ENCODE data around the gene RPS27A.
"Not testable (repeated sequence)": the region's sequence is repeated elsewhere in the genome, so short reads cannot be mapped to it uniquely, and the experiment has no call there.

Gene RPS27A

DNA sequence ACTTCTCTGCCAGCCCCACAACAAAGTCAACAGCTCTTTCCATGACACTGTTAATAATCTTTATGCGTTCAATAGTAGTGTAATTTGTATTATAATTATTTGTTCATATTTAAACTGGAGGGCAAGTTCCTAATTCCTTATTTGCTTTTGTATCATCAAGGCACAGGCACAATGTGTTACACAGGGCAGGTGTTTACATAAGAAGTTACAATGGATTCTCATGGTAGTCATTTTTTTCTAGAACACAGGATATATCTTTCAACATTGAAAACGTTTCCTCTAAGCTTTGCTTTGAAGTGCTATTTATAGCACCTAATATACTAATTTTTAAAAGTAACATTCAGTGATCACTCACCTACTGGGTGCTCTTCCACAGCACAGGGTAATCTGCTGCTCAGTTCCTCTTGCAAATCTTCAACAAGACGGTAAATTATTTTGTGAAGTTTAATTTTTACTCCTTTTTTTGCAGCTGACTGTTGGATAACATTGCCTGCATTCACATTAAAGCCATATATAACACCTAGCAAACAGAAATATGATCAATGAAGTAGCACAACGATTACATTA is 7.3 kb downstream of the RPS27A start:
- no peak for DNase-seq

DNA sequence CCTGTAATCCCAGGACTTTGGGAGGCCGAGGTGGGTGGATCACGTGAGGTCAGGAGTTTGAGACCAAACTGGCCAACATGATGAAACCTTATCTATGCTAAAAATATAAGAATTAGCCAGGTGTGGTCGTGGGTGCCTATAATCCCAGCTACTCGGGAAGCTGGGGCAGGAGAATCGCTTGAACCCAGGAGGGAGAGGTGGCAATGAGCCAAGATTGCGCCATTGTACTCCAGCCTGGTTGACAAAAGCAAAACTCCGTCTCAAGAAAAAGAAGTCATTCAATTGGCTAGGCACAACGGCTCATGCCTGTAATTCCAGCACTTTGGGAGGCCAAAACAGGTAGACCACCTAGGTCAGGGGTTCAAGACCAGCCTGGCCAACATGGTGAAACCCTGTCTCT is 9.1 kb downstream of the RPS27A start:
- not testable (repeated sequence) for DNase-seq

DNA sequence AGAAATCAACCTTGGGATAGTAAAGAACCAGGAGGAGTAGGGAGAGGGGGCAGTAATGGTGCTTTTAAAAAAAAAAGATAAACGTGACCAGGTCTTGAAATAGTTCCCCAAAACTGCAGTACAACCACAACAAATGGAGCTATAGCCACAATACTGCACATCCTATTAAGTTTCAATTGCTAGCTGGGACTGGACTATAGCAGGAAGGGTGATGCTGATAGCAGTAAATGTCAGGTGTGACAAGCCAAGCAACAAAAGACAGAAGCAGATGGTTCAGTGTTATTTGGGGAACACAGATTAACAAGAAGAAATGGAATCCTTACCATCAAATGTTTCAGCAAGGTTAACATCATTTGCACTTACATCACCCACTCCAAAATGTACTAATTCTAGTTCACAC is 10.1 kb downstream of the RPS27A start:
- no peak for DNase-seq

DNA sequence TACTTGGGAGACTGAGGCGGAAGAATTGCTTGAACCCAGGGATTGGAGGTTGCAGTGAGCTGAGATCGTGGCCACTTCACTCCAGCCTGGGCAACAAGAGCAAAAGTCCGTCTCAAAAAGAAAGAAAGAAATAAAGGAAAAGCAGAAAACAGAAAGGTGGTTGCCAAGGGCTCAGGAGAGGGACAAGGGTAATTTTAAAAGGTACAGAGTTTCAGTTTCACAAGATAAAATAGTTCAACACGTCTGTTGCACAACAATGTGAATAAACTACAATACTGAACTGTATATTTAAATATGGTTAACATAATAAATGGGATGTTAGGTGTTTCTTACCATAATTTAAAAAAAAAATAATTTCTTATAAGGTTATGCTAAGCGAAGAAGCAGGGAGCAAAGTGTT is 12.9 kb downstream of the RPS27A start:
- no peak for DNase-seq

DNA sequence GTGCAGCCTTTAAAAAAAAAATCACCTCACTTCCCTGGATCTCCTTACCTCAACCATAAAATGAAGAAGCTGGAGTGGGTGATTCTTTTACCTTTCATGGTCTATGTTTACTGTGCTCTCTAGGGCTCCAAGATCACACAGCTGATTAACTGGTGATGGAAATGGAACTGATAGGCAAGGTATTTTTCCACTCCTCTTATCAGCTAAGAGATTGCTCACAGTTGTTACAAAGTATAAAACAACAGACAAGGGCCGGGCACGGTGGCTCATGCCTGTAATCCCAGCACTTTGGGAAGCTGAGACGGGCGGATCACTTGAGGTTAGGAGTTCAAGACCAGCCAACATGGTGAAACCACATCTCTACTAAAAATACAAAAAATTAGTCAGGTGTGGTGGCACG is 14.5 kb downstream of the RPS27A start:
- DNase-seq = no peak

DNA sequence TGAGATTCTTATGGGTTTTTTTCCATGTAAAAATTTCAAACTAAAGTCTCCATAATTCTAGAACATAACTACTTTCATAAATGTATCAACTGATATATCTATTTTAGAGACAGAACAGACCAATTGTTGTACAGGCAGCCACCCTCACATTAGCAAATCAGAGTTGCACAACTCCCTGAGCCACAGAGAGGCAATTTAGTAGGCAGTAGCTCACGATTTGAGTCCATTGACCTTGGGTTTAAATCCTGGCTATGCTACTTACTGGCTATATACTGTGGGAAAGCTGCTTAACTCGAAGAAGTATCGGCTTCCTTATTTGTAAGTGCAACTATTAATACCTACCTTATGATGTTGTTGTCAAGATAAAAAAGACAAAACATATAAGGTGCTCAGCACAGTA is 20.3 kb downstream of the RPS27A start:
- DNase-seq = no peak

DNA sequence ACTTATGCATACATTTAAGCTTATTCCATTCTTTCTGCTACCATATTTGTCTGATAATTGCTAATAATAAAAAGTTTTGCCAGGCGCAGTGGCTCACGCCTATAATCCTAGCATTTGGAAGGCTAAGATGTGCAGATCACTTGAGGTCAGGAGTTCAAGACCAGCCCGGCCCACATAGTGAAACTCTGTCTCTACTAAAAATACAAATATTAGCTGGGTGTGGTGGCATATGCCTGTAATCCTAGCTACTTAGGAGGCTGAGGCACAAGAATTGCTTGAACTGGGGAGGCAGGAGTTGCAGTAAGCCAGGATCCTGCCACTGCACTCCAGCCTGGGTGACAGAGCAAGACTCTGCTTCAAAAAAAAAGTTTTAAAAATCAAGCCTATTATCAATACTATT is 27.1 kb downstream of the RPS27A start:
- DNase-seq = not testable (repeated sequence)

DNA sequence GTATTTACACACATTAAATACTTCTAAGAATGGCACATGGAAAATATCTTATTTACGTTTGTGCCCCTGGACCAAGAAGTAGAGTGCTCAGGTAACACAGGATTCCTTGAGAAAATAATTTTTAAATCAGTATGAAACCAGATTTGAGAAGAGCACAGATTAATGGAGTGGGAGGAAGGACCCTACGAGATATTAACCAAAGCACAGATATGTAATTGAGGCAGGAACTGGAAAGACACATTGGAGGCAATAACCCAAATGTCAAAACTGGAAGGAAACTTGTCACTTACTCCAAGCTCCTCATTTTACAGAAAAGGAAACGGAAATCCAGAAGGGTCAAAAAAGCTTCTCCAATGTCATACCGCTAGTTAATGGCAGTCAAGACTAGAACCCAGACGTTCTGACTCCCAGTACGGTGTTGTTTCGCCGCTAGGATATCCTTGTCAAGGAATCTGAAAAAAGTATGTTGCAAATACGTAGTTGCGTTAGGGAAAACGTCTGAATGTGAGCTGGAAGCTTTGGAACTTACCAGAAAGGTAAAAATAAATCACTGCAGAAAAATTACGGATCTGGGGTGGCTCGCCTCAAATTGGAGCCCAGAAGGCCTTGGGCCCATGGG is 35.9 kb downstream of the RPS27A start:
- no peak for DNase-seq

DNA sequence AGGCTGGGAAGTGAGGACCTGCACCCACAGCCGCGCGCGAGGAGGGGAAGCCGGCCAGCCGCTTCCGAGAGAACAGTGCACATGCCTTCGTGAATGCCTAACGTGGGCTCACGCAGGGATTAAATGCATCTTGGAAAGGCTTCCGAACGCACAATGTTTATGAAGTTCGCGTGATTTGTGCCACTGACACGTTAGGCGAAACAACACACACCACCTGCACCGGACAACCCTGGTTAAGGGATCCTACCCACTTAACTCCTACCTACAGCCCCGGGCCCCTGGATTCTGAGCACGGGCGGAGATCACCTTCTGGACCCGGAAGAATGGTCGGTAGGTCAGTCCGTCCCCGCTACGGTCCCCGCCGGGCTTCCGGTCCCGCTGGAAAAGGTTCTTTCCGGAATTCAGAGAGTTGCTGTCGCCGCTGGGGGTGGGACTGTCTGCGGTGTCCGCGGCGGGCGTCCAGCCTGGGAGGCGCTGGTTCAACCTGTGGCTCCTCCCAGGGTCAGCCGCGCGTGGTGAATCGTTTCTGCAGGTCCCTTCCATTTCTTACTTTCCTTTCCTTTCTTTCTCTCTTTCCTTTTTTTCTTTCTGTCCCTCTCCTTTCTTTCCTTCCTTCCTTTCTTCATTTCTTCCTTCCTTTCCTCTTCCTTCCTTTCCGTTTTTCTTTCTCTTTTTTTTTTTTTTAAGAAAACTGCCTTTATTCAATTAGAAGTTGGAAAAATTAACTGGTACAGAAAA is 36.6 kb downstream of the RPS27A start, which contains the start of gene MTIF2:
TSS of gene MTIF2 (minus strand) at position 325 of the 738 bp plus-strand sequence. CDS start 5,373 bp downstream, outside the sequence.
- DNase-seq = peak; percentile 80

DNA sequence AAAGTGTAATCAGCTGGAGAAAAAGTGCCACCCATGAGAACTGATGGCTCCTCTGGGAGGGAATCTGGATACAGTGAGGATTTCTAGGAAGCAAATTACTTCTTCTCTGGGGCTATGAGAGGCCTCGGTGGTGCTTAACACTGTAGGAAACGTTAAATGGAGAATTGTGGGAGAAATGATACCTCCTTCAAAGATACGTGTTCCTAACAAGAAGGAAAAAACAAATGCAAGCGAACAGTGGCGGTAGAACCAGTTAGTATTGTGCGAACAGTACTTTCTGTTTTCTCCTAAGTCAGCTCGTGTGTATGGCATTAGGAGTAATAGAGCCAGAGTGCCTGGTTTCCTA is 37.1 kb downstream of the RPS27A start:
- no peak for DNase-seq

DNA sequence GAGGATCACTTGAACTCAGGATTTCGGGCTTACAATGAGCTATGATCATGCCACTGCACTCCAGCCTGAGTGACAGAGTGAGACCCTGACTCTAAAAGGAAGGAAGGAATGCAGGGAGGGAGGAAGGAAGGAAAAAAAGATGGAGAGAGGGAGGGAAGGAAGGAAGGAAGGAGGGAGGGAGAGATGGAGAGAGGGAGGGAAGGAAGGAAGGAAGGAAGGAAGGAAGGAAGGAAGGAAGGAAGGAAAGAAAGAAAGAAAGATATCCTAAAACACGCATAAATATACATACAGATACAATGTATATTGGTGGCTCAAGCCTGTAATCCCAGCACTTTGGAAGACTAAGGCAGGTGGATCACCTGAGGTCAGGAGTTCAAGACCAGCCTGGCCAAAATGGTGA is 41.9 kb downstream of the RPS27A start:
- not testable (repeated sequence) for DNase-seq

DNA sequence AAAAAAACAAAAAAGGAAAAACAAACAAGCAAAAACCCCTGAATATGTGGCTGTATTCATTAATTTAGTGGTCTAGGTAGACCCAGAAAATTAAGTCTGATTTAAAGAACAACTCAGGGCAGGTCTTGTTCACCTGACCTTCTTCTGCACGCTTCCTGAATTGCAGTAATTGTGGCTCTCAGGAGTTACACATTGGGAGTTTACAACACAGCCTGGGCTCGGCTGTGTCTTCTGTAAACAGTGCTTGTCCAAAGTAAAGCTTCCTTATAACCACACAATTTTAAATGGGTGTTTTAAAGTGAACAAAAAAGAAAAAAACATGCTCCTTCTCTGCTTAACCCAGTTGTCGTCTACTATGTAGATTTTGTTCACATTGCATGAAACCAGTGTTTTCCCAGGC is 44.8 kb downstream of the RPS27A start:
- no peak for DNase-seq

DNA sequence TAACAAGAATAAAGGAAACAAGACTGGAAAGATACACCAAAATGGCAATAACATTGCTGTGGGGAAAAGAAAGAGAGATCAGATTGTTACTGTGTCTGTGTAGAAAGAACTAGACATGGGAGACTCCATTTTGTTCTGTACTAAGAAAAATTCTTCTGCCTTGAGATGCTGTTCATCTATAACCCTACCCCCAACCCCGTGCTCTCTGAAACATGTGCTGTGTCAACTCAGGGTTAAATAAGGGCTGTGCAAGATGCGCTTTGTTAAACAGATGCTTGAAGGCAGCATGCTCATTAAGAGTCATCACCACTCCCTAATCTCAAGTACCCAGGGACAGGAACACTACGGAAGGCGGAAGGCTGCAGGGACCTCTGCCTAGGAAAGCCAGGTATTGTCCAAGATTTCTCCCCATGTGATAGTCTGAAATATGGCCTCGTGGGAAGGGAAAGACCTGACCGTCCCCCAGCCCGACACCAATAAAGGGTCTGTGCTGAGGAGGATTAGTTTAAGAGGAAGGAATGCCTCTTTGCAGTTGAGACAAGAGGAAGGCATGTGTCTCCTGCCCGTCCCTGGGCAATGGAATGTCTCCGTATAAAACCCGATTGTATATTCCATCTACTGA is 46.8 kb downstream of the RPS27A start:
- DNase-seq = not testable (repeated sequence)

DNA sequence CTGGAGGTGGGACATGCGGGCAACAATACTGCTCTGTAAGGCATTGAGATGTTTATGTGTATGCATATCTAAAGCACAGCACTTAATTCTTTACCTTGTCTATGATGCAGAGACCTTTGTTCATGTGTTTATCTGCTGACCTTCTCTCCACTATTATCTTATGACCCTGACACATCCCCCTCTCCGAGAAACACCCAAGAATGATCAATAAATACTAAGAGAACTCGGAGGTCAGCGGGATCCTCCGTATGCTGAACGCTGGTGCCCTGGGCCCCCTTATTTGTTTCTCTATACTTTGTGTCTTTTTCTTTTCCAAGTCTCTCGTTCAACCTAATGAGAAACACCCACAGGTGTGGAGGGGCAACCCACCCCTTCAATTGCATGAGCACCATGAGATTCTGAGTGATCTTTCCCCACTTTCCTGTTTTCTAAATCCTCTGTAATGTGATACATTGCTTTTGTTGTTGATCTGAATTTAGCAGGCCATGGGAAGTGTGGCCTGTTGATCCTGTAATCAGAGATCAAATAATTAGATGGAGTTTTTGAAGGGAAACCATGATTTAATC is 47.5 kb downstream of the RPS27A start:
- DNase-seq = not testable (repeated sequence)

DNA sequence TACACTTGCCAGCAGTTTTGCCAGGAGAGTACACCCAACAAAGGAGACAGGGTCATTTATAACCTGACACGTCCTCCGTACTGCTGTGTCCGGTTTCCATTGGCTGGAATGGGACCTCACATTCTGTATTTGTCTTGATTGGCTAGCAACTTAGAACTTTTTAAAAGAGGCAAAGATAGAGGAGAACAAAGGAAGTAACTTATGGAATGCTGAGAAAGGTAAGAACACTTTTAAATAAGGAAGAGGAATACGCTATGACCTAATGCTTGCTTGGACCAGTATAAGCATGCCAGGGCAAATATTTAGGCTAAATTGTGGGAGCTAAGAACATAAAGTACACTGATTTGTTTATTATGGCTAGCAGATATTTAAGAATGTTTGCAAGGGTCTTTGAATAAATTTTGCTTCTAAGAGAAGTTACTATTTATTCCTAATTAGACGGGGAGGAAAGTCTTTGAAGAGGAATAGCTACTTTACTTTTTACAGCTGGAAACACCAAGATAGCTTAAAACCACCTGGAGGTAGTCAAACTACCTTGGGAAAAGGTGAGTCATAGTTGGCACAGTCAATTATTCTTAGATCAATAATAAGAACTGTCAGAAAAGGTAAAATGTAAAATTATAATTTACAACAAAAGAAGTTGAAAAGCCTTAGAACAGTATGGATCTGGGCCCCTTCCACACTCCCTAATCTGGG is 48.5 kb downstream of the RPS27A start:
- not testable (repeated sequence) for DNase-seq

DNA sequence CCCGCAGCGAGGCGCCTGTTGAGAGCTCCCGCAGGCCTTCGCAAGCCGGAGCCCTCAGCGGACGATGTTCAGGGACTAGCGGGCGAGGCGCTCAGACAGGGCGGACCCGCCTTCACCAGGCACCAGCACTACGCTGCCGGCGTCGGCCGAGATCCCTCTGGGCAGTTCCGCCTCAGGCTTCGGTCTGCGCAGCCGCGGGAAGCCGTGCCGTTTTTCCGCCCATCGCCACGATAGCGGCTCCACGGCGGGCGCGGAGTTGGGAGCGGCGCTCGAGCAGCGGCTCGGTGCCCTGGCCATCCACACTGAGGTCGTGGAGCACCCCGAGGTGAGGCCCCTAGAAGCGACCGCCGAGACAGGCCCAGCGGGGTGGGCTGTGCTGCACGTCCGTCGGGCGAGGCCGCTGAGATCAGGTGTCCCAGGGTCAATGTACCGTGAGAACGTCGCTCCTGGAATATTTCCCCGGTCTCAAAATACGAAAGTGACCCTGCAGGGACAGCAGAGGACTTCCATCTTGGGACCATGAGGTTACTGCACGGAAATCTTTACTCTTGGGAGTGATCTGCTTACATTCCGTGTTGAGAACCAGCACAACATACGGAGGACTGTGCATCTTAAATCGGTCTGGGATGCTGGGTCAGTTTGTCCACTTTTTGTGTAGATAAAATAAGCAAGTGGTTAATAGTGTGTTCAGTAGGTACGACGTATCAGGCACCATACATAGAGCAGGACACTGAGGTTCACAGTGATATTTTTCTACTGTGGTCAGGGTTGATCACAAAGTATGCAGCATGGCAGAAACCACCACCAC is 49.8 kb downstream of the RPS27A start:
- DNase-seq = peak; percentile 82

DNA sequence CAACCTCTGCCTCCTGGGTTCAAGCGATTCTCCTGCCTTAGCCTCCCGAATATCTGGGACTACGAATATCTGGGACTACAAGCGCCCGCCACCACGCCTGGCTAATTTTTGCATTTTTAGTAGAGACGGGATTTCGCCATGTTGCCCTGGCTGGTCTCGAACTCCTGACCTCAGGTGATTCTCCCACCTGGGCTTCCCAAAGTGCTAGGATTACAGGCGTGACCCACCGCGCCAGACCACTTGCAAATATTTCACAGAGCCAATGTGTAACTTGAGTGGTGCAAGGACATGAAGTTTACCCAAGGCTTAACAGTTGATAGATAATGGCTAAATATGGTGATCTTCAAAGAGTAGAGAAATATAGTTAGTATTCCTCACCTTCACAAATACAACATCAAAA is 50.6 kb downstream of the RPS27A start:
- DNase-seq = no peak

Data from T-helper 9 cell (primary cell).